ENCODE measurements around the gene CEP95.
"Not testable (repeated sequence)": the region's sequence is repeated elsewhere in the genome, so short reads cannot be mapped to it uniquely, and the experiment has no call there.

CEP95 gene, protein sequence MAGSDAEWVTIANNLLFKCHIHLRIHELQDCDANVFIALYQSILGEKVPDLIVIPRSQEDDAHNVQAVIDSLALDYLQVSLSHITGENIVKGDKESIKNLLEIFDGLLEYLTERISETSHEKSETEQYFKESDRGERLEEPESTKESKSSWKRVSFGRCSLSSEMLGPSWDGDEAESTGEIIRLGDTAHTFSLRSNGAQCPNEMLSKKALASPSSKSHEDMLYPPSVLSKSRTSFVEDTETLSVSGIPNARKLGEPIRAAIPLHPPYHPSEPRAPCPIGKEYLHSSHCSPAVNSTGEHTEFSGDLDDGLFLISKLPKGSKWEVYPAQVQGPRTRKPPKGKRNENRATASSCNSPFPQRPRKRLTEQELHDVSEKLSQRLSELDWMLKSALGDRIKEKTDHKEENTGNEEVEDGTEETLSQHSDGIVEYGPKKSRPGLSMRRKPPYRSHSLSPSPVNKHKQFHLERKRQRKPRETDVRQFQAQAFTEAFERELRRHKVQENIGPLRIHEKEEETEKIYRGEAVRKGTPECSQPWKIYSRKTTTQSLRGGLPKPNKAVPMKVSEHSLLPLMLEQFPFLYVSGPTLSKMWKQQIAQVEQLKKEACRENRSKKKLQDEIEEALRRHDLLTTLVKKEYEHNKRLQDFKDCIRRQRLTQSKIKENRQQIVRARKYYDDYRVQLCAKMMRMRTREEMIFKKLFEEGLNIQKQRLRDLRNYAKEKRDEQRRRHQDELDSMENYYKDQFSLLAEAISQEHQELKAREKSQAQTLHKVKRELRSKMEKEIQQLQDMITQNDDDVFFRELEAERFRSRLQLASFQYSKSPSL

DNA sequence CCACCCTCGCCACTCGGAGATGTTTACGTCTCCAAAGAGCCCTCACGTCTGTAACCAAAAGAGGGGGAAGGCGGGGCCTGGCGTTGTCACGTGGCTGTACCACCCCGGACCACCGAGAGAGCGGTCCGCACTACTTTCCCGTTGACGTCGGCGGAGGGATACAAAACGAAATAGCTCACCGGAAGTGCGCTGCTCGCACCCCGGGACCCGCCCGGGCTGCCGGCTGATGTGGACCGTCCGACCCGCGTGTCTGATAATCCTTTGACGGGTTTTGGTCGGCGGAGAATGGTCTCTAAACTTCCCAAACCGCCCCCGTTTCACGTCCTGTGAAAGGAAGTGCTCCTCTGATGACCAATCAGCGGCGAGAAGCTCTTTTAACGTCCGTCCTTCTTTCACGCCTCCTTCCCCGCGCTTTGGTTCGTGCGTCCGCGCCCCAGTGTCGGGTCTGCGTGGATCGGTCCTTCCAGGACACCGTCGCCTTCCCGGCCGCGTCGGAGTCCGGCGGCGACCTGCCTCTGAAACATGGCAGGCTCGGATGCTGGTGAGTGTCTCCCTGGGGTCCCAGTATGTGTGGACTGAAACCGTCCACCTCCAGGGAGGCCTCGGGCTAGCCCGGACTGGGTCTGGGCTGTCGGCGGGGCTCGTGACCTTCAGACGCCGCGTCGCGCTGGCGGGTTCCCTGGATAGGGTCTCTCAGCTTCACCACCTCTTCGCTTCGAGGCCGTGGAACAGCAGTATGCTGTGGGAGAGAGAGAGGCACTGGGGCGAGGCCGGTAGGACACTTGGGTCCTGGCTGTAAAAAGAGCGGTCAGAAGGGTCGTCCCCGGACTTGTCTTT is at the start of gene CEP95:
Gene CEP95 (plus strand): TSS at position 402 of the 837 bp plus-strand sequence. CDS start 121 bp downstream, at position 523.
- peak; percentile 95 for DNase-seq (ENCODE audit: low spot score)

DNA sequence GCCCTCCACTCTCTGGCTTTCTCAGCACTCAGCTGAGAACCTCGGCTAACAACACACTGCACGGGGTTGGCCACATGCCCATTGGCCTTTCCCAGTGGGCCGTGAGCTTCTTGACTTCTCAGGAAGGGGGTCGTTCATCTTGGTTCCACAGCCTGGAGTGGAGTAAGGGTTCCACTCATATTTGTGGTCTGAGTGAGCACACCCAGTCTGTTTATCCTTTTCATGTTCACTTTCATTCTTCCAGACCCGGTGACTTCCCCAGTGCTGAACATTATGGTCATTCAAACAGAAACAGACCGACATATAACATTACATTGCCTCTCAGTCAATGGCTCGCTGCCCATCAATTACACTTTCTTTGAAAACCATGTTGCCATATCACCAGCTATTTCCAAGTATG is 49.6 kb upstream of the CEP95 start:
- DNase-seq (ENCODE audit: low spot score), result no peak

DNA sequence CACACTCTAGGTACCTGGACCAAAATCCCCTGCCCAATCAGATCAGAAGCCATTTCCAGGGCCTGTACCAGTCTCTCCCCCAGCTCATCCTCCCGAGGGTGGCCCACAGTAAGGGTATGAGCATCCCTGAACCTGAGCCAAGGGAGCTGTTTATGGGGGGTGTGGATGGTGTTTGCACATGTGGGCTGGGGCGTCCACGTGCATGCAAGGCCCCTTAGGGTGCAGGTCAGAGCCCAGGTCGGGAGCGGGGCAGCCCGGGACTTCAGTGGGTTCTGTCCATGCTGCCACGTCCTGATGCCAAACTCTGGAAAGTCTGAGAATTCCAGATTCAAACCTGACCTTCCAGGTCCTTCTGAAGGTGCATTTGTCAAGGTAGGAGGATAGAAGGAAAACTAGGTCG is 48.0 kb upstream of the CEP95 start:
- DNase-seq (ENCODE audit: low spot score), result no peak

DNA sequence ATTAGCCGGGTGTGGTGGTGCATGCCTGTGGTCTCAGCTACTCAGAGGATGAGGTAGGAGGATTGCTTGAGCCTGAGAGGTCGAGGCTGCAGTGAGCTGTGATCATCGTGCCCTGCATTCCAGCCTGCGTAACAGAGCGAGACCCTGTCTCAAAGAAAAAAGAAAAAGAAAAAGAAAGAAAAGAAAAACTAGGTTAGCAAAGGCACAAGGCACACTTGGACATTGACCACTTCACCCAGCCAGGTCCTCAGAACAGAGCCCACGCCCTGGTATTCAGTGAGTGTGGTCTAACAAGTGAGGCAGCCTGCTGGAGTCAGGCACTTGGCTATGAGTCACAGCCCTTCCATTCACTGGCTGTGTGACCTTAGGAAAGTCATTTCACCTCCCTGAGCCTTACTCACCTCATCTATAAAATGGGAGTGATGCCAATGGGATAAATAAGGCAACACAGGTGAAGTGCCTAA is 47.5 kb upstream of the CEP95 start:
- no peak for DNase-seq (ENCODE audit: low spot score)

DNA sequence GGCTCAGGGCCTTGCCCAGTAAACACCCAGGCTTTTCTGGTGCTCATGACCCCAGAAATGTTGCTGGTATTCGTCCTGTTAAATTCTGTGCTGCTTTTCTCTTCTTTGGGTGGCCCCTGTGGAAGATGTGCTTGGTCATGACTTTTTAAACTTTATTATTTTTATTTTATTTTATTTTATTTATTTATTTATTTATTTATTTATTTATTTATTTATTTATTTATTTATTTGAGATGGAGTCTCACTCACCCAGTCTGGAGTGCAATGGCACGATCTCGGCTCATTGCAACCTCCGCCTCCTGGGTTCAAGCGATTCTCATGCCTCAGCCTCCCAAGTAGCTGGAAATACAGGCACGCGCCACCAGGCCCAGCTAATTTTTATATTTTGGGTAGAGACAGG is 47.0 kb upstream of the CEP95 start:
- DNase-seq (ENCODE audit: low spot score), result not testable (repeated sequence)

DNA sequence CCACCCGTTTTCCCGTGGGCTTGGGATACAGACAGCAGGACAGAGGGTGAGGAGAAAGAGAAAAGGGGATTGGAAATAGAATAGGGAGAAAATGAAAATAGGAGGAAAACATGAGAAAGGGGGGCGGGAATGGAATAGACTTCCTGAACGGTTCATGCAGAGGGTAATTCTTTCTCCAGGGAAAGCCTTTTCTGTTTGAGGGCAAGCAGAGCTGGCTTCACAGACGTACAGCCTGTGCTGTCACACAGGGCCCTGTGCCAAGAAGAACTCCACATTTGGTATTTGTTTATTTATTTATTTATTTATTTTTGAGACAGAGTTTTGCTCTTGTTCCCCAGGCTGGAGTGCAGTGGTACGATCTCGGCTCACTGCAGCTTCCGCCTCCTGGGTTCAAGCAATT is 45.8 kb upstream of the CEP95 start:
- no peak for DNase-seq (ENCODE audit: low spot score)

DNA sequence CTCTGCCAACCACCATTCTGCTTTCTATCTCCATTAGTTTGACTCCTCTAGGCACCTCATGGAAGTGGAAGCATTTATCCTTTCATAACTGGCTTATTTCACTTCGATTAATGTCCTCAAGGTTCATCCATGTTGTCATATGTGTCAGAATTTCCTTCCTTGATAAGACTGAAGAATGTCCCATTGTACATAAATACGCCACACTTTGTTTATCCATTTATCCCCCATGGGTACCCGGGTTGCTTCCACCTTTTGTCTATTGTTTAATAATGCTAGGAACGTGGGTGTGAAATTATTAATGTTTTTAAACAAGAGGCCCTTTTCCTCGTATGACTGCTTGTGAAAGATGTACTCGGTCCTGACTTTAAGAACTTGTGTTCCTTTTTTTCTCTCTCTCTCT is 45.0 kb upstream of the CEP95 start:
- DNase-seq (ENCODE audit: low spot score), result no peak

DNA sequence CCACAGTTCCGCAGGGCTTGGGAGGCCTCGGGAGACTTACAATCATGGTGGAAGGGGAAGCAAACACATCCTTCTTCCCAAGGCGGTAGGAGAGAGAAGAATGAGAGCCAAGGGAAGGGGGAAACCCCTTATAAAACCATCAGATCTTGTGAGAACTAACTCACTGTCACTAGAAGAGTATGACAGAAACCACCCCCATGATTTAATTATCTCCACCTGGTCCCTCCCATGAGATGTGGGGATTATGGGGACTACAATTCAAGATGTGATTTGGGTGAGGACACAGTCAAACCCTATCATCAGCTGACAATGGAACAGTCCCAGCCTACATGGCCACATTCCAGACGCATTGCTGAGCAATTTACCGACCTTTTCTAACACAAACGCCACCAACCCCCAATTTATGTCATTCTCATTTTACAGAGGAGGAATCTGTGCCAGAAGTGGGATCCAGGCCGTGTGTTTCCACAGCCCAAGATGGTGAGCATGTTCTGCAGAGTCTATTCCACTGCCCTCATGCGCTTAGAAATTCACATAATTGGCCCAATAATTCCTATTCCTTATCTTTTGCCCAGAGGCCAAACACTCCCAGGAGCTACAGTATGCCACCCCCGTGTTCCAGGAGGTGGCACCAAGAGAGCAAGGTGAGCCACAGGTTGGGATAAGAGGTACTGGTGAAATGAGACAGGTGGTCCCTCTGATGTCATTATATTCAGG is 40.6 kb upstream of the CEP95 start:
- no peak for DNase-seq (ENCODE audit: low spot score)

DNA sequence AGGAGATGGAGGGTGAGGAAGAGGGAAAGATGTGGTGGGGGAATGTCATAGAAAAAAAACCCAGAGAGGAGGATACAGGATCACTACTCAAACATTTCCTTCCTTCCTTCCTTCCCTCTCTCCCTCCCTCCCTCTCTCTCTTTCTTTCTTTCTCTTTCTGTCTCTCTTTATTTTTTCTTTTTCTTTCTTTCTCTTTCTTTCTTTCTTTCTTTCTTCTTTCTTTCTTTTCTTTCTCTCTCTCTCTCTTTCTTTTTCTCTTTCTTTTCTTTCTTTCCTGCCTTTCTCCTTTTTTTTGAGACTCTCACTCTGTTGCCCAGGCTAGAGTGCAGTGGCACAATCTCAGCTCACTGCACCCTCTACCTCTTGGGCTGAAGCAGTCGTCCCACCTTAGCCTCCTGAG is 39.9 kb upstream of the CEP95 start:
- DNase-seq (ENCODE audit: low spot score), result not testable (repeated sequence)

DNA sequence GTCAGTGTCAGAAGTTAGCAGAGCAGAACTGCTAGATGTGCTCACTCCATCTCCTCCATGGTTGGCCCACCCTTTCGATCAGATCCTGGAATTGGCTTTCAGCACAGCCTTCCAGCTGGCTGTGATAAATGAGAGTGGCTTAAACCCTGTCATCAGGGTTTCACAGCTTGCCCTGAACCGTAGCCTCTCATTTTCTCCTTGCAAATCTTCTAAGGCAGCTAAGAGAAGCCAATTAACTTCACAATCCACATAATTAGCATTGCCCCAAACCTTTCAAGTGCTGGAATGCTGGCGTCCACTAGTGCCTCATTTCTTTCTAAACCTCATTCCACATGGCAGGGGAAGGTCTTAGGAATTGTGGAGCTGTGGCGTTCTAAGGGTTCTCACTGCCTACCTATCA is 36.2 kb upstream of the CEP95 start:
- DNase-seq (ENCODE audit: low spot score), result no peak

DNA sequence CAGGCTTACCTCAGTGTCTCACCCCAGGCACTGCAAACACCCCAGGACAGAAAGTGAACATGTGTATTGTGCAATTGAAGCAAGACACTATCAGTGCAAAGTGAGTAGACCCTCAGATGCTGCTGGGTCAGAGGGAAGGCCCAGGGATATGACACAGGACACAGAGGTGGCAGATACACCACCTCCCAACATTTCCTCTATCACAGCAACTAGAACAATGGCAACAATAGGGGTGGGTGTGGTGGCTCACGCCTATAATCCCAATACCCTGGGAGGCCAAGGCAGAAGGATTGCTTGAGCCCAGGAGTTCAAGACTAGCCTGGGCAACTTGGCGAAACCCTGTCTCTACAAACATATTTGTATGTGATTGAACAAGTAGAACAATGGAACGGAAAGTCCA is 35.3 kb upstream of the CEP95 start:
- DNase-seq (ENCODE audit: low spot score), result no peak

DNA sequence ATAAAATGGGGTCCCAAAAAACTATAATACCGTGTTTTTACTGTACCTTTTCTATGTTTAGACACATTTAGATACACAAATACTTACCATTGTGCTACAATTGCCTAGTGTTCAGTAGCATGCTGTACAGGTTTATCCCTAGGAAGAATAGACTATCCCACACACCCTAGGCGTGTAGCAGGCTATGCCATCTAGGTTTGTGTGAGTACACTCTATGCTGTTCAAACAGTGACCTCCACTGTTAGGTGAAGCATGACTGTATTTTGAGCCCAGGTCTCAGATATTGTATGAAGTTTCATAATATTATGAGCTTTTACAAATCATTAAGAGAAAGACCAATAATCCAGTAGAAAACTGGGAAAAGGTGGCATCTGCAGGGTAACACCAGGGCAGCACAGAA is 34.2 kb upstream of the CEP95 start:
- no peak for DNase-seq (ENCODE audit: low spot score)

DNA sequence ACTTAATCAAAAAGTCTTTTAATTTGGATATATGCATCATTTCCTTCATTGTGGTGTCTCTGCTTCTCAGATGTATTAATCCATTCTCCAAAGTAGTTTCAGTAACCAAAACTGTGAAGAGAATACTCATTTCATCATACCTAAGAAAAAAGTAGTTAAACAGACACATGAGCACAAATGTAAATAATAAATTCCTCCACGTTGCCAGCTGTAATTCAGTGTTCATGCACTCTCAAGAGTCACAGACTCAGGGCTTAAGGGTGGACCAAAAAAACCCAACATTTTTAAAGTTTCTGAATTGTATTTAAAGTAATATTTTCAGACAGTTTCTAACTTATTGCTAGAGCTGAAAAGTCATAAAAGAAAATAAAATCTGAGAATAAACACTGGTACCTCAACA is 28.9 kb upstream of the CEP95 start:
- no peak for DNase-seq (ENCODE audit: low spot score)

DNA sequence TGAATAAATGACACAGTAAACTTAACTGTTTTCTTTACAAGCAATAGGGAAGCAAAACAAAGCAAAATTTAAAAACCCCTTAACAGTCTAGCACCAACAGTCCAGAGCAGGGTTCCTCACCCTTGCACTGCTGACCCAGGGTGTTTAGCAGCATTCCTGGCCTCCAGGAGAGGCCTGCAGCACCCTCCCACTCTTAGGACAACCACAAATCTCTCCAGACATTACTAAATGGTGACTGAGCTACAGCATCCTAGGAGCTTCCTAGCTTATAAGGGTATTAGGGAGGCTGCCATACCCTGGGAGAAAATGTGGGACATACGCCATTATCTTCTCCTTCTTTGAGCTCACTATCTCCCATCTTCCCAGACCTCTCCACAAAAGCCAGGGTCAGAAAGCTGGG is 25.8 kb upstream of the CEP95 start:
- no peak for DNase-seq (ENCODE audit: low spot score)

DNA sequence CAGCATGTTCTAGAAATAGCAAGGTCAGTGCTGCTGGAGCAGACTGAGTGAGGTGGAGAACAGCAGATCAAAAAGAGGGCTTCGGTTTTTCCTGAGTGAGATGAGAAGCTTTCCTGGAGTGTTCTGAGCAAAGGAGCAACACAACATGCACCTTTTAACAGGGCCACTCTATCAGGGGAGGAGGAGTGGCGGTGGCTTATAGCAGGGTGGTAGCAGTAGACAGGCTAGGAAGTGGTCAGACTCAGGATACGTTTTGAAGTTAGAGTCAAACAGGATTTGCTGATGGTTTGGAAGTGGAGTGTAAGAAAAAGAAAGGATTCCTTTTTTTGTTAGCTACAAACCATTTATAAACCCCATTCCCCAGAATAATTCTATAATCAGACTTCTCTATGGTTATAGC is 22.4 kb upstream of the CEP95 start:
- no peak for DNase-seq (ENCODE audit: low spot score)

DNA sequence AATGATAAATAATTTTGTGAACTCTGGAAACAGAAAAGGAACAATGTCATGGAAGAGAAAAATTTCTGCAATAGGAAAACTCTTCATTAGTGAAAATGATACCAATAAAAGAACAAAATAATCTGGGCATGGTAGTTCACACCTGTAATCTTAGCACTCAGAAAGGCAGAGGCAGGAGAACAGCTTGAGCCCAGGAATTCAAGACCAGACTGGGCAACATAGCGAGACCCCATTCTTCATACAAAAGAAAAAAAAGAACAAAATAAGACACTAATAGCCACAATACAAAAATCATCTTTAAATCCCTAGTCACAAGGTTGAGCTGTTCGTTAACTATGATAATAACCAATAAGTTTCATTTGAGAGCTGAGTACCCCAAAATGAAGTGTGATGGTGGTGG is 18.5 kb upstream of the CEP95 start:
- DNase-seq (ENCODE audit: low spot score), result no peak

DNA sequence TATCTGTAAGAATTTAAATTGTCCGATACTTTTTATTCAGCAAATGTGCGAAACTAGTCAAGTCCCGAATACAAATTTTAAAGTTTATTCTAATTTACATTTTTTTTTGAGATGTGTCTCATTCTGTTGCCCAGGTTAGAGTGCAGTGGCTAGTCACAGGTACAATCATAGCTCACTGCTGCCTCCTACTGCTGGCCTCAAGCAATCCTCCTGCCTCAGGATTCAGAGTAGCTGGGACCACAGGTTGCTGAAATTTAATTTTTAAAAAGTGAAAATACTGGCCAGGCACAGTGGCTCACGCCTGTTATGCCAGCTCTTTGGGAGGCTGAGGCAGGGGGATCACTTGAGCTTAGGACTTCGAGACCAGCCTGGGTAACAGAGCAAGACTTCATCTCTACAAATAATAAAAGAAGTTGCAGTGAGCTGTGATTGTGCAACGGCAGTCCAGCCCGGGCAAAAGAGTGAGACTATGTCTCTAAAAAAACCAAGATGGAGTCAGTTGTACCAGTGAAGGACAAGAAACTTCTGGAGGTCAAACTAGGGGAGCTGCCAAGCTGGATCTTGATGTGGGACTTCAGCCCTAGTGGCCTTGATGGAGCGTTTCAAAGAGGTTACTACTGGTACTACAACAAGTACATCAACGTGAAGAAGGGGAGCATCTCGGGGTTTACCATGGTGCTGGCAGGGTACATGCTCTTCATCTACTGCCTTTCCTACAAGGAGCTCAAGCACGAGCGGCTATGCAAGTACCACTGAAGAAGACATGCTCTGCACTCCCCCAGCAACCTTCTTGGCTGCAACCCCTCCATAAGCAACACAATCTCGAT is 15.5 kb upstream of the CEP95 start:
- no peak for DNase-seq (ENCODE audit: low spot score)

DNA sequence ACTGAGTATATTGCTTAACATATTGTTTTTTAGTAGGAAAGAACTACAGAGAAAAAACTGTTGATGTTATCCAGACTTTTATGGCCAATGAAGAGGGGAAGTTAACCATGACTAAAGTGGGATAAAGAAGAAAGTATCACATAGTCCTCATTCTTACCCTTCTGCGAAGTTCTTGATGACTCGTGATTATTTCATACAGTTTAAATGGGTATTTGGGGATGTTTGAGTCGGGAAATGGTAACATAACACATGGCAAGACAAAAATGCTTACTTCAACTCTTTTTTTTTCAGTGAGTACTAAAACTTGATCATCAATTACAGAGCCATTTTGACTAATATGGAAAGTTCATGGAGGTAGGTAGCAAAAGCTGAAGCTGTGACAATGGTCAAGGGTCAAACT is 14.8 kb upstream of the CEP95 start:
- DNase-seq (ENCODE audit: low spot score), result no peak

DNA sequence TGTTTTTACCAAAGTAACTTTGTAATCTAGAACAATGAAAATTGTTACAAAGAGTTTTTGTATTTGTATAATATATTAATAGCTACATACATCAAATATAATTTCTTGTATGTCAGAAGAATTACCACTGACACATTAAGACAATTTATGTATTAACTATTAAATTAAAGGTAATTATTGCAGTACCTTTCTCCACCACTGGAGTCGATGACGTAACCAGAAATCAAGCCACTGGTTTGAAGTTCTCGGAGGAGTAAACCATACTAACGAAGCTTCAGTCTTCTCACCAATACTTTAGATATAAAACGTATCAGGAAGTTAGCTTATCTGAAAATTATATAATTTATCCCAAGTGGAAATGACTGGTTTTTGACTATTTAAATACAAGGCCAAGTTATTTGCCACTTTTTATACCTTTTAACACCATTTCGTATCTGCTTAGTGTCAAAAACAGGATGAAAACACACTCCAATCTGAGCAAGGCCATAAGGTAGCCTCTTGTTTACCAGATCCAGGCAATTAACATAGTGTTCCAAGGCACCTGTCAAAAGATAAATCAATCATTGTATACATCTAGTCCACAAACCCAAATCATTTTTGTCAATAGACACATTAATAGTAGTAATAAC is 14.2 kb upstream of the CEP95 start:
- no peak for DNase-seq (ENCODE audit: low spot score)

DNA sequence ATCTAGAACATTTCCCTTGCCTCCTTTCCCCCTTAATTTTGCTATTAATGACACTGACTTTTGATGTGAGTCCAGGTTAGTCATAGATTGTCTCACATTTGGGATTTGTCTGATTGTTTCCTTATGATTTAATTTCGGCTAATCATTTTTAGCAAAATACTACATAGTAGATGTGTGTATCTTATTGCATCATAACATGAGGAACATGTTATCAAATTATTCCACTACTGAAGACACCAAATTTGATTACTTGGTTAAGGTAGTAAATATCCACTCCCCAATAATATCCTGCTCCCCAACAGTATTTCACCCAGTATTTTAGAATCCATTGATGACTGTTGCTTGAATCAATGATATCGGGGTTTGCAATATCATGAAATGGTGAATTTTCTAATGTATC is 12.7 kb upstream of the CEP95 start:
- DNase-seq (ENCODE audit: low spot score), result no peak

Data from D341Med (cell line).